CD4-positive, alpha-beta T cell treated with Interleukin-6 at 100 ng/mL for 8 hours (primary cell): ENCODE results near the gene TMEM134.

Source experiments
- DNase-seq: peaks from one replicate; pipeline ENCODE4 v3.0.0-alpha.2; 2020; ENCODE audit warnings: mixed read lengths, low spot score

TMEM134 gene

DNA sequence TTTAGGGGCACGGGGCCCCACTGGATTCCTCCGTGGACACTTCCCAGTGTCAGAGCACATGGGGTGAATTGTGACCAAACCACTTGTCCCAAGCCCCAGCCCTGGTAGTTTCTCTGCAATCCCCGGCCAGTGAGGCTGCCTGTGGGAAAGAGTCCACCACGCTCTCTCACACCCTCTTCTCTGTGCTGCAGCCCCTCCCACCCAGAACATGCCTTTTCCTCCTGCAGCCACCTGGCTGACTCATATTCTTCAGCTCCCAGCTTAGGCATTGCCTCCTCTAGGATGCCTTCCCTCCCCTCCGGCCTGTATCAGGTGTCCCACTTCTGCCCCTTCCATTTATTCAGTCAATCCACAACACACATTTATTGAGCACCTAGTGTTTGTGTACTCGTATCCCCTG lies 46.2 kb downstream of the TMEM134 start:
- no peak for DNase-seq

DNA sequence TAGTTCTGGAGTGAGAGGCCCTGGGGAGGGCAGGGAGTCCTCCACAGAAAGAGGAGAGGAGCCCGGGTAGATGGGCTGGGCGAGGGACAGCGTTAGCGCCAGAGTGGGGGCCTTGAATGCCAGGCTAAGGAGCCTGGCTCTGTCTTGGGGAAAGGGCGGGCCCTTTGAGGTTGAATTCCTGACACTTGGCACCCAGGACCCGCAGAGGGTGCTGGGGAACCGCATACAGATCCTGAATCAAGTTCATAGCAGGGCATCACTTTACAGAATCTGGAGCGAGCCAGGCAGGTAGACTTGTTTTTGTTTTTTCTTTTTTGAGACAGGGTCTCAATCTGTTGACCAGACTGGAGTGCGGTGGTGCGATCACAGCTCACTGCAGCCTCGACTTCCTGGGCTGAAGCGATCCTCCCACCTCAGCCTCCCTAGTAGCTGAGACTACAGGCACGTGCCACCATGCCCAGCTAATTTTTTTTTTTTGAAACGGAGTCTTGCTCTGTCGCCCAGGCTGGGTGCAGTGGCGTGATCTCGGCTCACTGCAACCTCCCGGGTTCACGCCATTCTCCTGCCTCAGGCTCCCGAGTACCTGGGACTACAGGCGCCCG lies 47.5 kb downstream of the TMEM134 start:
- DNase-seq = no peak

DNA sequence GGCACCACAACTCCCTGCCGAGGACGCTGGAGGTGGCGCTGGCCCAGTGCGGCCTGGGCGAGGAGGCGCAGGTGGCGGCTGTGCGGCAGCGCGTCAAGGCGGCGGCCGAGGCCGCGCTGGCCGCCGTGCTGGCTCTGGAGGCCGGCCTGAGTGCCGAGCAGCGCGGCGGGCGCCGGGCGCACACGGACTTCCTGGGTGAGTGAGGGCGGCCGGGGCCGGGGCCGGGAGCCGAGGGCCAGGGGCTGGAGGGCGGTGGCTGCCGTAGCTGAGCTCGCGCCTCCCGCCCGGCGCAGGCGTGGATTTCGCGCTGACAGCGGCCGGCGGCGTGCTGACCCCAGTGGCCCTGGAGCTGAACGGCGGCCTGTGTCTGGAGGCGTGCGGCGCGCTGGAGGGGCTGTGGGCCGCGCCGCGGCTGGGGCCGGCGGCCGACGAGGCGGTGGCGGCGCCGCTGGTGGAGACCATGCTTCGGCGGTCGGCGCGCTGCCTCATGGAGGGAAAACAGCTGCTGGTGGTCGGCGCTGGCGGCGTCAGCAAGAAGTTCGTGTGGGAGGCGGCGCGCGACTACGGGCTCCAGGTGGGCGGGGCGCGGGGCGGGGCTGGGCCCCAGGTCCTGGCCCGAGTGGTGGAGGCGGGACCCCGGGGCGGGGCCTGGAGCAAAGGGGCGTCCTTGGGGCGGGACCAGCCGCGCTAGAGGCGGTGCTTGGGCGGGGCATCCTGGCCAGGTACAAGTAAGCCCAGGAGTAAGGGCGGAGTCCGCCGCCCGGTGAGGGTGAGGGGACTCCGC lies 48.2 kb downstream of the TMEM134 start:
- peak; percentile 98 for DNase-seq

DNA sequence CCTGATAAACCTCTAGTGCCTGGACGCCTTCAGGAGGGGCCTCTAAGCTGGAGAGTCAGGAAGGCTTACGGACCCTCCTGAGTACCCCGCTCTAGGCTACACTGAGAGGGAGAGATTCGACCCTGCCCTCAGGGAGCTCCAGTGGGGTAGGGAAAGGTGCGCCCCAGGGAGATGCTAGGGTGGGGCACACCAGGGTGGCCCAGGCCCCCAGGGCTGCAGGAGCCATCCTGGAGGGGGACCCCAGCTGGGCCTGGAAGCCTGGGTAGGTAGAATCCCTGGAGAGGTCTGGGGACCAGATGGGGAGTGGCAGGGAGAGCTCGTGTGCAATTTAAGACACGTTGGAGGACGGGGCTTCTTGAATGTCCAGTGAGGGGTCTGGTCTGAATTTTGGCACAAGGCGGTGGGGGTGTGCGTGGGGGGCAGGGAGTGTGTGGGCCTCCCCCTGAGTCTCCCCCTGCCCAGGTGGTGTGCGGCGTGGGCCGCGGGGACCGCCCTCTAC lies 48.9 kb downstream of the TMEM134 start:
- DNase-seq = no peak

DNA sequence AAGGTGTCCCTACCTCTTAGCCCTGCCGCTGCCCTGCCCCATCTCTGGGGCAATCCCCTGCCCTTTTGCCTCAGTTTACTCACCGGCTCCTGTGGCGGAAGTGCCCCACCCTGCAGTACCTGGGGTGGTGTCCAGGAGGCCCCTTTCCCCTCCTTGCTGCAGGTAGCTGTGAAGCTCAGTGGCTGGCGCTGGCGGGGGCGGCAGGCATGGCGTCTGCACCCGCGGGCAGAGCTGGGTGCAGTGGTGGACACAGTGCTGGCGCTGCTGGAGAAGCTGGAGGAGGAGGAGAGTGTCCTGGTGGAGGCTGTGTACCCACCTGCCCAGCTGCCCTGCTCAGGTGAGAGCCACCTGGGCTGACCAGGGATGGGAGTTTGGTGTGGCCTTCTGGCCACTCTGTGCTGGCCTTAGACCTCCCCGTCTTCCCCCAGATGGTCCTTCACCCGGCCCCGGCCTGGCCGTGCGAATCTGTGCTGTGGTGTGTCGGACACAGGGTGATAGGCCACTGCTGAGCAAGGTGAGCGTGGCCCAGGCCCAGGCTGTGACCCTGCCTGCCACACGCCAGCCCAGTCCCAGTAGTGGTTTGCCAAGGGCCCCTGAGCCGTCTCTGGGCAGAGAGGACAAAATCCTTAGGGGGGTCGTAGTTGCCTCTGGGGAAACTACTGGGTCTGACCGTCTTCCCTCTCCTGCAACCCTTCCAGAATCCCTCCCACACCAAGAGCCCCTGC lies 49.6 kb downstream of the TMEM134 start:
- DNase-seq = no peak

DNA sequence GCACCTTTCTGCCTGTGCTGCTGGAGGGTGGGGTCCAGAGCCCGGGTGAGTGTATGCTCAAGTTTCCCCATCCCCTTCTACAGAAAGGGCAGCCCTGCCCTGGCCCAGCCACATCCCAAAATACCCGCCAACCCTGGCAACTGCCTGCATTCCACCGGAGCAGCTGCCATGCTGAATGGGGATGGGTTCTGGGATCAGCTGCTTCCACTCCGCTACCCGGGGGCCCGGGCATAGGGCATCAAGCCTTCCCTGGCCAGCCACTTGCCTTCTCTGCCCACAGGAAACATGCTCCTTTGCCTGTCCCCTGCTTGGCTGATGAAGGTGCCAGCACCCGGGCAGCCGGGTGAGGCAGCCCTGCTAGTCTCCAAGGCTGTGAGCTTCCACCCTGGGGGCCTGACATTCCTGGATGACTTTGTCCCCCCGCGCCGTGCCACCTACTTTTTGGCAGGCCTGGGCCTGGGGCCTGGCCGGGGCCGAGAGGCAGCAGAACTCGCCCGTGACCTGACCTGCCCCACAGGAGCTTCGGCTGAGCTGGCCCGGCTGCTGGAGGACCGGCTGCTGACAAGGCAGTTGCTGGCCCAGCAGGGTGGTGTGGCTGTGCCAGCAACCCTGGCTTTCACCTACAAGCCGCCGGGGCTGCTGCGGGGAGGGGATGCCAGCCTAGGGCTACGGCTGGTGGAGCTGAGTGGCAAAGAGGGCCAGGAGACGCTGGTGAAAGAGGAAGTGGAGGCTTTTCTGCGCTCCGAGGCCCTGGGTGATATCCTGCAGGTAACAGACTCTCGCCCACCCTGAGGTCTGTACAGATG lies 50.4 kb downstream of the TMEM134 start:
- peak; percentile 48 for DNase-seq

DNA sequence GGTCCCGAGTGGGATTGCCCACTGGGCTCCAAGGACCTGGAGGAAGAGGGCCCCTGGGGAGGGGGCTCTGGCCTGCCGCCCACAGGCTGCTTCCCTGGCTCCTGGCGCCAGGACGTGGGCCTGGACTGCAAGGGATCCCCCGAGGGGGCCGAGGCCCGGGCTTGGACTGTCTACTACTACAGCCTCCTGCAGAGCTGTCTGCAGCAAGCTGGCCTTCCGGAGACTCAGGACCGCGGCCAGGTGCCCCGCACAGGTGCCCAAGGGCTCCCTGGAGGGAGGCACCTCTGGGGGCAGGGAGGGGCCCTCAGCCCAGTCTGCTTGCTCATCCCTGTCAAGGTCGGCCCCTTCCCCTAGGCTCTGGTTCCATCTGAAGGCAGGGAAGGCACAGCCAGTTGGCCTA lies 51.6 kb downstream of the TMEM134 start:
- DNase-seq = no peak

DNA sequence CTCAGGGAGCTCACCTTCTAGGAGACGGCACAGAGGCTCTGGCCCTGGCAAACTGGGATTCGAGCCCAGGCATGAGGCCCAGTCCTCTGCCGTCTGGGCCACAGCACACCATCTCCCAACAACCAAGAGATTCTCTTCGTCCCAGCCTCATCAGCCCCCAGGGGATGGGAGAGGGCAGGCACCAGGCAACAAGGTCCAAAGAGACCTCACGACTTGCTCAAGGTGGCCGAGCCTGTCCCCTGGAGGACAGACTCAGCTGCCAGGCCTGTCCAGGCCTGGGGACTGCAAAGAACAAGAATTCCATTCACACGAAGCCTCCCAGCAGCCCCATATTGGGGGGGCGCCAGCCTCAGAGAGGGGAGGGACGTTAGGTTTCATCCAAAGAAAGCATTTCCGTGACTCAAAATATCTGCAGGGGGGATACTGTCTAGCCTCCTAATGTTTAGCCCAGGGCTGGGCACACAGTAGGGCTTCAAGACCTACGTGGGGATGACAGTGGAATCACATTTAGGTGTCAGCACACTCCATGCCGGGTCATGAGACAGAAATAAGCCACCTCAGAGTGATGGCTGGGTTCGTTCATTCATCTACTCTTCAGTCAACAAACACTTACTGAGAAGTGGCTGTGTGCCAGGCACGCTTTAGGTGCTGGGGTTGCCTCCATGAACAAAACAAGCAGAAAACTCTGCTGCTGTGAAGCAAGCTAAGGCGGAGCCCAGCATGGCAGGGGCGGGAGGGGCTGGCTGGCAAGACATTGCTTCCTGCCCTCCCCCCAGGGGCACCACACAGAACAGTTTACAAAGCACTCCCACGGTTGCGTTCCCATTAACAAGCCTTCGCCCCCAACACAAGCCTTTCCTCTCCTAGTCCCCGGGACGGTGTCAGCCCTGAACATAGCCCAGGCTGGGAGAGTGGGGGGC lies 52.4 kb downstream of the TMEM134 start:
- DNase-seq = peak; percentile 93

DNA sequence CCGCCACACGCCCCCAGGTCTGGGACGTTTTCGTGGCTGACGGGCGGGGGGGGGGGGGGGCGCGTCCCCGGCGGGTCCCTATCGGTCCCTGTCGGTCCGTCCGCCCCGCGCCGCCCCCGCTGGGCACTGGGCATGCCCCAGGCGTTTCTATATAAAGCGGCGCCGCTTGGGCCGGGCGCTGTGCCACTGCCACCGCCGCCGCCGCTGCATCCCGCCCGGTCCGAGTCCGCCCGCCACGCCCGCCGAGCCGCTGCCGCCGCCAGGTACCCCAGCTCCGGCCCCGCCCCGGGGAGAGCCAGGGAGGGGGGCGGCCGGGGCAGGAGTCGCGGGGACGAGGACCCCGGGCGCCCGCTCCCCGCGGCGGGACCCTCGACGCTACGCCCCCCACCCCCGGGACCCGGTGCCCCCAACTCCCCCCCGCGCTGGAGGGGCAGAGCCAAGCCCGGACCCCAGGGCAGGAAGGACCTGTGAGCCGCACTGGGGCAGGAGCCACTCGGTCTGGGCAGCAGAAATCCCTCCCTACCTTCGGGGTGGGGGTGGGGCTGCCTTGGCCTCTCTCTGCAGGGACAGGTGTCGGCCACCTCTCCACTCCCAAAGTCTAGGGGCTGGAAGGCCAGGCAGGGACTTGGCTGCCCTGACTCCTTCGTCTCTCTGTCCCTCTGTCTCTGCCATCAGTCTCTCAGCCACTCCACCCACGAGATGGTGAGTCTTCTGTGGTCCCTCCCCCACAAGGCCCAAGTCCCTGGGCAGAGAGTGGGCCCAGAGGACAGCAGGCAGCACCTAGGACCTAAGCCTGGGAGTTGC lies 53.3 kb downstream of the TMEM134 start, which contains the start of gene CARNS1:
CARNS1 (plus strand) TSS at position 178 of the 804 bp plus-strand sequence; CDS start at position 700, 522 bp downstream.
- DNase-seq = no peak

DNA sequence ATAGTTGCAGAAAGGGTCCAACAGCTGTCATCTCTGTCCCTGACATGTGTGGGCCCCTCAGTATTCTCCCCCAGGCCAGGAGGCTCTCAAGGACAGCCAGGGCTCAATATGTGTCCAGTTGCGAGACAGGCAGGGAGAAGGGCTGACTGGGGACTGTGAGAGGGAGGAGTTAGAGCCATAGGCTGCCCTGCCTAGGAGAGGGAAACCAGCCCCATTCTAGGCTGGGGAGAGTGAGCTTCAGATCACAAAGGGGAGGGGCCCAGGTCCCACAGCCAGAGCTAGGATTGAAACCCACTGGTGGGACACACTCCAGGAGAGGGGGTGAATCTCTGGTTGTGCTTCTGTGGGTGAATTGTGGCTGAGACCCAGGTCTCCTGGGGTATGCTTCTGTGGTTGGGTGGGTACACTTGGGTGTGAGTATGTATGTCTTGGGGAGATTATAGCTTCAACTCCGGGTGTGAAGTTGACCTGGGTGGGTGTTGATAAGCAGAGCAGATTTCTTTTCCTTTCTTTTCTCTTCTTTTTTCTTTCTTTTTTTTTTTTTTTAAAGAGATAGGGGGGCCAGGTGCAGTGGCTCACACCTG lies 55.7 kb downstream of the TMEM134 start:
- DNase-seq = no peak

DNA sequence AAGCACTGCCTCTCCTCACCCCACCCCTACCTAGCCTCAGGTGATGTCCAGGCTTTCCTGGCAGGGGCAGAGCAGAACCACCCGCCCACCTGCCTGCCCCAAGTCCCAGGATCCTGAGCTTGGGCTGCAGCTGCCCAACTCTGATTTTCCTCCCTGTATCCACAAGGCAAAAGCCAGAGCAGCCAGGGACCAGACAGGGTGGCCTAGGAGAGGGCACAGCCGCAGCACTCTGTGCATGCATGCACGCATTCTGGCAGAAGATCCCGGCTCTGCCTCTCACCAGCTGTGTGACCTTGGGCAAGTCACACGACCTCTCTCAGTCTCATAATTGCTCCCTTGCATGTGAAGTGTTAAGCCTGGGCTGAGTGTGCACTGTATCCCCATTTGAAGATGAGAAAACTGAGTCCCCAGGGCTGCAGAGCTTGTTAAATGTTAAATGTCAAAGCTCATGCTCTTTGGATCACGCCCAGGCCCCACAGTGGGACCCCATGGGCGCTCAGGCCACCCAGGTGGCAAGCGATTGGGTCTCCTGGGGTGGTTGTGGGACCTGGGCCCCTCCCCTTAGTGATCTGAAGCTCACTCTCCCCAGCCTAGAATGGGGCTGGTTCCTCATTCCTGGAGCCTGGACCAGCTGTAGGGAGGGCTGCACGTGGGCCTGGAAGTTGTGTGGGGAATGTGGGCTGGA lies 56.4 kb downstream of the TMEM134 start:
- no peak for DNase-seq

DNA sequence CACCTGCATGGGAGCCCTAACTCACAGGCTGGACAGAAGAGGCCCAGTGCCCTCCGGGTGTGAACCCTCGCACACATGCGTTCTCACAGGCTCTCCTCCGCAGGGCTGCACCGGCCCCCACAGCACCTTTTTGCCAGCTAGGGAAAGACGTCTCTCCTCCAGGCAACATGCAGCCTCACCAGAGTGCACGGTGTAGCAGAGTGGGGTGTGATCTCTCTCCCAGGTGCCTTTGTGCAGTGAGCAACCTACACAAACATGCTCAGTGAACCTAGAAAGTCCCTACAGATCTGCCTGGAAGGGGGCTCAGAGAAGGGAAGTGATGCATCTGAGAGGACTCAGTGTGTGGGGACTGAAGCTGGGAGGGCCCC lies 57.3 kb downstream of the TMEM134 start:
- DNase-seq = no peak
